GM18907 (cell line): ENCODE data around the gene TRIM10.
"Not testable (repeated sequence)": the region's sequence is repeated elsewhere in the genome, so short reads cannot be mapped to it uniquely, and the experiment has no call there.

Experiments
- ATAC-seq: cut with Tn5 transposase; IDR thresholded peaks from one replicate; pipeline ENCODE4 v1.9.1; 2021; ENCODE audit warnings: mild to moderate bottlenecking, moderate library complexity; ENCODE audit not compliant: unreplicated experiment

Gene TRIM10

DNA sequence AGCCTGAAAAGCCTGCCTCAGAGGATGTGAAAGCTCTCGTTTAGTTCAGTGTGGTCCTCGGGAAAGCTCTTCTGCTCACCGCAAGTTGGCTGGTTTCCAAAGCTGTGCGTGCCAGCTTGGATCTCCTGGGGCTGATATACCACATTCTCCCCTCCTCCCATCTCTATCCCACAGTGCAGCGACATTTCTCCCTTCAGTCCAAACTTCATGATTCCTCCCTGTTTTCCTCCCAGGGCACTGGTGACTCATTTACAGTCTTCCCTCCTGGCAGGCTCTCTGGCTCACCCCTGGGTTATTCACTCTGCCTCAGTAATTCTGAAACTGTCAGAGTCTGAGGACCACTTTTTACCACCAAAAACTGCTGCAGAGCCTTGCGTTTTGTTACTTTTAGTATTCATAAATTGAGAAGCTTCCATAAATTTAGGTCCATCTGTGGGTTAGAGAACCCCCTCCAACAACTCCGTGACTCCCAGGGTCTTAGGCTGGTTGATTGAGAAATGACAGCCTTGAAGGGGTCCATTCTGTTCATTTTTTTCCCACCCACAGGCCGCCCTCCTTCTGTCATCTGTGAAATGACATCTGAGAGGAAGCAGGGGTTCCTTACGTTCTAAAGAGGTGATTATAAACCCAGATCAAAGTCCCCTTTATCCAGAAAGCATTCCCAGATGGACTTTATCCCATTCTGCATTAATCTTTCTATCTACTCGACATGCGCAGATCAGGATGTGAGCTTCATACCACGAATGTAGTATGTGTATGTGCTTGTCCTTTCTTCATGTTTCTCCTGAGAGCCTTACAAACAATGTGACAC lies 6.1 kb downstream of the TRIM10 start:
- ATAC-seq: no peak

- no peak for ATAC-seq
These were observed 7.0 kb downstream of the TRIM10 start for GRCh38 chr6:30154061-30154460.

DNA sequence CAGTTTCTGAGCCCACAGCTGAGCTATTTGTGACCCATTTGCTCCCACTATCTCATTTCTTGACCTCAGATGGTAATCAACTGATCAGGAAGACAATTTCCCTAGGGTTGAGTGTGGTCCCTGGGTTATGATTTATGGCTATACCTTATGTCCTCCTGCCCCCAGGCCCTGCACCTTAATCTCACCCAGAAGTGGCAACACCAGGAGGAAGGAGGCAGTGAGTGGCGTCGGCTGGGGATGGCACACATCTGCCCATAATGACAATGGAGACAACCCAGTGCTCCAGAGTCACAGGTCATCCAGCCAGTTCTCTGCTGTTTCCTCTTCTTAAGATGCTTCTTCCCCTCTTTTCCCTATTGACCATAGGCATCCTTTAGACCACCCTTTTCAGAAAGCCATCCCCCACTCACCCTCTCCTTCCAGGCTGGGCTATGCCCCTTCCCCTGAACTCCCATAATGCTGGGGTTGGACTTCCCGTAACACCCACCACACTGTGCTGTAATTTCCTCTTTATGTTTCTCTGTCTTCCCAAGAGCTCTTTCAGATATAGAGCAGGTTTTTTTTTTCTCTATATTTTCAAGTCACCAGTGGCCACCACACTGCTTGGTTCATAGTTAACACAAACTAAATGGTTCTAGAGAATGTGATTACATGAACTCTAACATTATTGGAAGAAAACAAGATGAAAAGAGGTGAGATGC lies 8.0 kb downstream of the TRIM10 start:
- ATAC-seq: no peak

DNA sequence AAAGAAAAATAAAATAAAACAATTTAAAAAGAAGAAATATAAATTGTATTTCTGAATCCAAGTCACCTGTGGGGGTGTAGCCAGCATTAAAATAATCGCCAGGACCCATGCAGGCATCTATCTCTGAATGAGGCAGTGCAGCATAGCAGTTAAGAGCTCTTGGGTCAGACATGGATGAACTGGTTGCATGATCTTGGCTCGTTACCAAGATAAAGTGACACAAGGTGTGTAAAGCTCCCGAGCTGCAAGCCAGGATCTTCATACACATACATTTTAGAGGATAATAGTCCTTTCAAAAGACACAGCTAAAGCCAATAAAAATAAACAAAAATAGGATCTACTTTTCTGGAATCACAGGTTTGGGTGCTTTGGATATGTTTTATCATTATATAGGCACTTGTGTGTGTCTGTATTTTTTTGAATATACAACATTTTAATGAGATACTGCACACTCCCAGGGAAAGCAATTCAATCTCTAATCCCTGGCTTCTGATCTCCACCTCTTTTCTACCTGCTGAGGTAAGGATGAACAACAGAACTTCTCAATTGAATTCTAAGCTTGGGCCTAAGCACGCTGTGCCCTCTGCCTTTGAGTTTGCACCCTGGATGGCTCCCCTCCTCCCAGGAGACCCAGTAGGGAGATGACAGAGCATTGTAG lies 8.9 kb downstream of the TRIM10 start:
- ATAC-seq: no peak

- ATAC-seq: no peak
These were observed 9.4 kb downstream of the TRIM10 start for GRCh38 chr6:30151580-30151979.

DNA sequence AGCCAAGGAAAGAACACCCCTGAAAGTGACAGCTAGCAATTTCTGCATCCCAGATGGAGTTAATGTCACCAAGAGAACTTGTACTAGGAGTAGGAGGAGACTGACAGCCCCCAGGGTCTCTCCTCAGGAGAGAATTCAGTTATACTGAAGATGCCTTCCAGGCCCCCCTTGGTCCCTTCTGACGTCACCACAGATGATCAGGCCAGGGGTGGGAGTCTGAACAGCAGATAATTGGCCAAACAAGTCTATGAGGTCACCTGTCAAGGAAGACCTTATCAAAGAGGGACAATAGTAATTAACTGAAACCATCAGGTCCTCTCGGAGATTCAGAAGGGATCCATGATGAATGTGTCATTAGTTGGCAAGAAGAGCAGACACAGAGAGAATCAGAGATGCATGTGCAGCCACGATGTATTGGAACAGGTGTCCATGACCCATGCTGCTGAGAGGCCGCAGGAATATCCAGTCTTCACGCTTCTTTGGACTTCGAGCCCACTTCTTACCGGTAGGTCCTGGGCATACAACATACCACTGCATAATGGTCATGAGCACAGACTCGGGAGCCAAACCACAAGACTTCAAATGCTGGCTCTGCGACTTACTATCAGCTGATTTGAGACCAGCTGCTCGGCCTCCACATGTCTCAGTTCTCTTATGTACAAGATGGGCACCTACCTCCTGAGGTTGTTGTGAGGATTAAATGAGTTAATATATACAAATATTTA lies 10.2 kb downstream of the TRIM10 start:
- no peak for ATAC-seq

DNA sequence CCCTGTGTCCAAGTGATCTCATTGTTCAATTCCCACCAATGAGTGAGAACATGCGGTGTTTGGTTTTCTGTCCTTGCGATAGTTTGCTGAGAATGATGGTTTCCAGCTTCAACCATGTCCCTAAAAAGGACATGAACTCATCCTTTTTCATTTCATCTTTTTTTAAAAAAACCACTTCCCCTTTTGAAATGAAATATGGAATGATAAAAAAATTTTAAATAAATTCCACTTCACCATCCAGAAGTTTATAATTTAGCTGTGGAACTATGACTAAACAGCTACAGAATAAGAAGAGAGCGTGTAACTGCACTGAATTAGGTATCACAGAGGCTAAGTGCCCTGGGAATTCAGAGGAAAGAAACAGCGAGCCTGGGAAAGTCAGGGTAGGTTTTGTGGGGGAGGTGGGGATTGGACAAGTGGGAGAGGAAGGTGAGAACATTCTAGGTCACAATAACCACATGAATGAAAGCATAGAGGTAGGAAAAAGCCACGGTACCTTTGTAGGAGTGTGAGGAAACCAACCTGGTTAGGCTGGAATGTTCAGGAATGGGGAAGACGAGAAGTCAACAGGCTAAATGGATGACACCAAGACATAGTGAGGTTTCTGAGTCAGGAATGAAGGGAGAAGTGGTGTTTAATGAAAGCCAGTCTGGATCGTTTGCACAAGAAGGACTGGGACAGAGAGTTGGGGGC lies 11.0 kb downstream of the TRIM10 start:
- no peak for ATAC-seq

DNA sequence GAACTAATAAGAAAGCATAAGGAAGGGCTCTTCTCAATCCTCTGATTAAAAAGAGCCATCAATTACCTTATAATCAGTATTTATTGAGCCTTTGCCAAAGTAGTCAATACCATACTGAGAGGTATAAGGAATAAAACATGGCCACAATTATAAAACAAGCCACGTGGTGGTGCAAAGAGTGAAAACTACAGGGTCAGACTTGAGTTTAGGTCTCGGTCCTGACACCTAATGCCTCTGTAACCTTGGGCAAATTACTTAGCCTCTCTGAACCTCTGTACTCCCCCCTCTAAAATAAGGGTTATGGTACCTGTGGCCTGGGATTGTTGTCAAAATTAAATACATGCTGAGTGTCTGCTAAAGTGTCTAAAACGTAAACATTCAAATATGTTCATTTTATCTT lies 11.8 kb downstream of the TRIM10 start:
- no peak for ATAC-seq

- ATAC-seq: no peak
These were observed 13.9 kb downstream of the TRIM10 start for GRCh38 chr6:30147096-30147495.

DNA sequence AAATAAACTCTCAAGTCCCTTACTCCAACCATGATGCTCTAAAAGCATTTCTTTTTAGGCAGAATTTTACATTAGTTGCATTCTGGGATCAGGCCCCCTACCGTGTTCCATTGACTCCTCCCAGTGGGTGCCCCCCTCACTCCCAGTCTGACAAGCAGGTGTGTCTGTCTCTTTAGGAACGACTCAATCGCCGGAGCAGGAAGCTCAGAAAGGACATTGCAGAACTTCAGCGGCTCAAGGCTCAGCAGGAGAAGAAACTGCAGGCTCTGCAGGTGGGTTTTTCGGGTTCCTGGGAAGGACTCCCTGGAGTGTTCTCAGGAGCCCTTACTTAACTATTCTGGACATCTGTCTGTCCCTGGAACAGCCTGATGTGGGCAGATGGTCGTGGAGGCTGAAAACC lies 15.2 kb downstream of the TRIM10 start:
- ATAC-seq: no peak

DNA sequence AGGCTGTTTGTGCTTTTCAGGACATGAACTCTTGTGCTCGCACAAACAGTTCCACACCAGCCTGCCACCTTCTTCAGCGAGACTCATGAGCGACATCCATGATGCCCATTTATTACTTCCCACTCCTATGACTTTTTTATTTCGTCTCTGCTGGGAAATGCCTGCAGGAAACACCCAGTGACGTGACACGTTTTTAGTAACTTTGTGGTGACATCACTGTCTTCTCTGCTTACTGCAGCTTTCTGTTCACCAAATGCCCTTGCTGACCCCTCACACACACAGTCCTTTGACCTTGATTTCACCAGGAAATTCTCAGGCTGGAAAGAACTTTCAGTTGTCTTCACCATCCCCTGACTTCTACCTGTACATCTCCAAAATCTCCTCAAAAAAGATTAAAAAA lies 16.2 kb downstream of the TRIM10 start:
- ATAC-seq: no peak

DNA sequence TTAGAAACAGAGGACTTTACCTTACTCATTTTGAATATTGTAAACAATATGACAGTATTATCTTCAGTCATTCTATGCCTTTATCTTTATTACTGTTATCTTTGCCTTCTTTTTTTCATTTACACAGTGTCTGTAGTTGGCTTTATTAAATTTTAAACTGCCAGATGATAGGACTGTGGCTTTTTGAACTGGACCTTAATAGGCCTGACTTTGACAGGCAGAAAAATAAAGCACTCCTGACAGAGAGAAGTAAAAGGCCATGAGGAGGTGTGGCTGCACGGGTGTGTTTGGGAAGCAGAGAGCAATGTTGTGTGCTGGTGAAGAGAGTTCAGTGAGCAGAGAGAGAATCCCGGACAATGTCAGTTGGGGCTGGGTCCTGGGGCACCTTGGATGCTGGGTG lies 17.2 kb downstream of the TRIM10 start:
- no peak for ATAC-seq

GRCh38 chr6:30142665-30143064 lies 18.3 kb downstream of the TRIM10 start:
- no peak for ATAC-seq

GRCh38 chr6:30140240-30140639 lies 20.8 kb downstream of the TRIM10 start:
- not testable (repeated sequence) for ATAC-seq

DNA sequence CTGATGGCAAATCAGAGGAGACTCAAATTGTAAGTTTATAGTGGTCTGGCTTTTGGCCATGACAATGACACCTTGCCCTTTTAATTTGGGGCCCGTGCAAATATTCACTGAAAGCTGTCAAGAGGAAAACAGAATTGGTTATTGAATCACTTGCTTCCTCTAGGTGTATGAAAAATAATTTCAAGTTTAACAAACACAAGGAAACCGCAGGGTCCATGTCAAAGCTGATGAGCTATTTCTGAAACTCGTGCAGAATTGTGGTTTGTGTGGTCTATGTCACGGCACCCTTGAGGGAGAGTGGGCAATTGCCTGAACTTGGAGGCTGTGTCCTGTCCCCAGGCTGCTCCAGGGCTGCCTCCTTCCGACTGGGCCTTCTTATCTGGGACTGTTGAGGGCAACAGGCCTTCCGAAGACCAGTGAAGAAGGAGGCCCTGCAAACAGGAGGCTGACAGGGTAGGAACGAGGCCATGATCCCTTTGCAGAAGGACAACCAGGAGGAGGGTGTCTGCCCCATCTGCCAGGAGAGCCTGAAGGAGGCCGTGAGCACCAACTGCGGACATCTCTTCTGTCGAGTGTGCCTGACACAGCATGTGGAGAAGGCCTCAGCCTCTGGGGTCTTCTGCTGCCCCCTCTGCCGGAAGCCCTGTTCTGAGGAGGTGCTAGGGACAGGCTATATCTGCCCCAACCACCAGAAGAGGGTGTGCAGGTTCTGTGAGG lies 24.3 kb downstream of the TRIM10 start:
- ATAC-seq: peak; percentile 56

DNA sequence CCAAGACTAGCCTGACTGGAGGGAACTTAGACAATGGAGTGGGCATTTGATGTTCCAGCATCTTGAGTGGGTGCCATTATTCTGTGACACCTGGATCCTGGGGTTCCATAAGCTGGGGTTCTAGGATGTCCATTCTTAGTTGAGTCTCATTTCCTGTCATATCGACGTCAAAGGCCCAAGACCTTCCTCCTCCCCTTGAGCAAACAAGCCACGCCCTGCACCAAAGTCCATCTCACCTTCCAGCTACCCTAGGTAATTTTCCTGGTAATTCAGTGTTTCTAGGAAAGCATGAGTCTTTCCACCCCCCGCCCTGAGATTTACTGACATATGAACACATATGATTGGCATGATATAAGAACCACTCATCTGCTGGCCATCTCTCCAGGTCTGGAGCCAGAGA lies 25.3 kb downstream of the TRIM10 start, which contains the start of gene TRIM40:
TRIM40 (plus strand) TSS at position 384 of the 400 bp plus-strand sequence. CDS start 897 bp downstream, outside the sequence.
- no peak for ATAC-seq

- ATAC-seq: no peak
These were observed 25.9 kb downstream of the TRIM10 start for GRCh38 chr6:30135147-30135546.

- ATAC-seq: no peak
These were observed 29.0 kb downstream of the TRIM10 start for GRCh38 chr6:30131947-30132497.
